Right lobe of liver (tissue), 6 donors: Measurements from ENCODE around the gene ADAMTS6. TPM values are rescaled to one million over a fixed set of nuclear protein-coding genes. Genes with fewer than 3 reads are reported as not detected.

Experiments used
- ATAC-seq, 4 donors: fragments of 200-7000 bp; cut with Tn5 transposase; one replicate each; pipeline ENCODE4 v1.9.1; 2020; ENCODE audit warnings: mild to moderate bottlenecking in 4 of 4, moderate library complexity in 4 of 4
- DNase-seq, 3 donors: peaks; one replicate each; pipeline ENCODE4 v3.0.0-alpha.2; 2020
- H3K27ac ChIP-seq, 3 donors: fragments of 200-600 bp; one replicate each; pipeline ENCODE4 v1.8.0; 2022
- H3K27me3 ChIP-seq, 2 donors: fragments of 200-600 bp; one replicate each; pipeline ENCODE4 v1.8.0; 2022
- H3K36me3 ChIP-seq, 4 donors: fragments of 200-600 bp; sonication (generic) in 1 of 4; one replicate each; pipeline versions ENCODE4 v1.5.1 to v1.8.0; 2017 to 2022; ENCODE audit warnings: control low read depth in 1 of 4
- H3K4me1 ChIP-seq, 4 donors: fragments of 200-600 bp; sonication (generic) in 1 of 4; one replicate each; pipeline versions ENCODE4 v1.5.1 to v1.8.0; 2017 to 2022; ENCODE audit warnings: control low read depth in 1 of 4
- H3K4me3 ChIP-seq, 3 donors: fragments of 200-600 bp; one replicate each; pipeline ENCODE4 v1.8.0; 2022
- H3K9me3 ChIP-seq, 4 donors: fragments of 200-600 bp; sonication (generic) in 1 of 4; one replicate each; pipeline versions ENCODE4 v1.5.1 to v1.8.0; 2017 to 2022; ENCODE audit warnings: control low read depth in 1 of 4
- CTCF ChIP-seq, 4 donors: fragments of 200-600 bp in 3 of 4; fragments of 450-650 bp in 1 of 4; IDR thresholded peaks; one replicate each; pipeline versions ENCODE4 v1.5.1 to v1.8.0; 2016 to 2022; ENCODE audit warnings: antibody characterized with exemption in 4 of 4, mild to moderate bottlenecking in 2 of 4
- POLR2A ChIP-seq: fragments of 450-650 bp; IDR thresholded peaks from one replicate; pipeline ENCODE4 v1.6.1; 2017; ENCODE audit warnings: antibody characterized with exemption, mild to moderate bottlenecking
- WGBS: methylation state at CpG from one replicate; pipeline ENCODE4 v1.1.6; 2018; ENCODE audit warnings: low coverage, low lambda C conversion rate; ENCODE audit not compliant: insufficient coverage; ENCODE audit errors: missing lambda C conversion rate; 5-methylcytosine and 5-hydroxymethylcytosine counted together
- intact Hi-C, 2 donors: fragments of 100-400 bp; cut with DNase I; formaldehyde crosslinking; loops; one replicate each; pipeline versions ENCODE4 v1.11.2 to v1.14.1; 2022
- total RNA-seq, 6 experiments: library from RNA; depleted of rRNA in 2 of 6; stranded (reverse); fragments of >200 nt in 2 of 6; fragmentation: NEBNext Ultra II Directional in 3 of 6; extraction: Animal tissue kit (Norgen Biotek cat#: 25700) in 3 of 6; gene quantifications; one replicate each; pipeline versions ENCODE4 v1.1.0 to v1.2.4, GENCODE V29; 2016 to 2023
- donor health status: DM: no; HTN: yes; CAD: no.
- donor health status: DM: no; HTN: no; CAD: no.
- donor health status: DM: no; HTN: no; CAD: no.
- donor health status: DM: no; HTN: yes; CAD: no.
- donor health status: DM: no; HTN: yes; CAD: no.

Gene ADAMTS6
- total RNA-seq, 6 experiments from 2014 or later: 0.17 to 0.56 (median 0.40) TPM

DNA sequence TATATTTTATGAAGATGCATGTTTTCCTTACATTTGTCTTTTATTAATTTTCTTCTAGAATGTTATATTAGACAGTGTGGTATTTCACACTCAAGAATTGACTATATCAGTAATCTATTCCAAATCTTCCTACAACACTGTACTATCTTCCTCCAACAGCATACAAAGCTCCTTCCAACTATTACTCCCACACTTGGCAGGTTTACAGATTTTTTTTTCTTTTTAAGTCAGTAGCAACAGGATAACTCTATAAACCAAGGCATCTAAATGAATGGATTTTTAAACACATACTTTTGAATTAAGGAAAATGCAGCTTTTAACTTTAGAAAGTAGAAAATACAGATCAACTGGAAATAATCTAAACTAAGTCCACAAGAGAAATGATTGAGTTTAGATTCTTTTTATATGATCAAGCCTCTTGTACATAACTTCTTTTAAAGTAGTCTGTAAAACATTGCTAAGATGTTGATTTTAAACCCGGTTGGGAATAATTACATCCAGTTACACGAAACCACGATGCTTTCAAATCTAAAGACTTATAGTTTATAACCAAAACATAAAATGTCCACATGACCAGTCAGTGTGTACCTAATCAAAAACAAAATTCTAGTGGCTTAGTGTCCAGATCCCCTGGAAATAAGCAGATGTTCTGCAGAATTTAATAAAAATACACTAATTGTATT, 281.6 kb downstream of the ADAMTS6 start:
- Histone ChIP-seq H3K4me1 (no peaks in the 10 kb centered on the region), H3K4me3 (no peak overlapping the region), H3K36me3 (no peaks in the 10 kb centered on the region), H3K27ac (no peak overlapping the region), H3K27me3 (no peaks in the 10 kb centered on the region), H3K9me3 (no peaks in the 10 kb centered on the region)
- no peak for DNase-seq
- 68% methylated on average over 3 of the region's 3 CpGs for WGBS
- no peak for ATAC-seq
- intact Hi-C loops: no loop called here
- TF ChIP-seq CTCF (IDR thresholded peaks at IDR 0.05) (no peak), POLR2A (no peak)

DNA sequence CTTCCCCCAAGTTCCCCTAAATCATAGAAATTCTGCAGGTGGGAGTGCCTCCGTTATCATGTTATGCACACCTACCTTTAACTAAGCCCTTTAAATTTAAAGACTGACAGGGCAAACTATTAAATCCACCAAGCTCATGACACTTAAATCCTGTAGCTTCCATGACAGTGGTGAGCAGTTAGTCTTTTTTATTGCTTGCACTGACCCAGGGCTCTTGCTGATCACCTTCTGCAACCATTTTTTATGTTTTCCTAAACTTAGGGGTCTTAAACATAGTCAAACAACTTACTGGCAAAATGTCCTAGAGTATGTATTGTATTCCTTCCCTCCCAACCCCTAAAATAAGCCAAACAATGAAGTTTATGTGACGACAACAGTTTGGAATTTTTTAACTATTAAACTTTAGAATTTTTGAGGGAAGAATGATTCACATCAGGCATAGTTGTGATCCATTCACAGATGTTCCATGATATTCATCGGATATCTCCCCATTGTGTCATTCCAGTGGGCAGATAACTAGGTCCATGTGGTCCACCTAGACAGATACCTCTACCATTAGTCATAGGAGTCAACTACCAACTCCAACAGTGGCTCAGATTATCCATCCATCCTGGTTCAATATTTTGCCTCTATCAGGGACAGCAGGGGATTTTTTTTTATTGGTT, 283.1 kb downstream of the ADAMTS6 start:
- intact Hi-C loops: no loop called here
- no peak overlapping the region for H3K4me3 ChIP-seq
- no peaks in the 10 kb centered on the region for H3K4me1 ChIP-seq
- H3K27ac ChIP-seq: no peak overlapping the region
- no peaks in the 10 kb centered on the region for H3K27me3 ChIP-seq
- H3K9me3 ChIP-seq: no peaks in the 10 kb centered on the region
- 64% methylated on average over 3 of the region's 3 CpGs for WGBS
- no peak for TF ChIP-seq POLR2A
- no peak for TF ChIP-seq CTCF (IDR thresholded peaks at IDR 0.05)
- DNase-seq: no peak
- no peak for ATAC-seq
- no peaks in the 10 kb centered on the region for H3K36me3 ChIP-seq

- H3K27ac ChIP-seq: no peak overlapping the region
- no peak overlapping the region for H3K4me3 ChIP-seq
- ATAC-seq: no peak
- WGBS: 52% methylated on average over 5 of the region's 5 CpGs
- no peaks in the 10 kb centered on the region for H3K36me3 ChIP-seq
- TF ChIP-seq POLR2A: no peak
- TF ChIP-seq CTCF (IDR thresholded peaks at IDR 0.05): no peak
- H3K27me3 ChIP-seq: no peaks in the 10 kb centered on the region
- intact Hi-C loops: no loop called here
- no peaks in the 10 kb centered on the region for H3K4me1 ChIP-seq
- no peak for DNase-seq
- H3K9me3 ChIP-seq: no peaks in the 10 kb centered on the region
These were observed 283.9 kb downstream of the ADAMTS6 start for GRCh38 chr5:65197531-65198455.

GRCh38 chr5:65194871-65195270, 286.8 kb downstream of the ADAMTS6 start:
- no peaks in the 10 kb centered on the region for H3K36me3 ChIP-seq
- no peaks in the 10 kb centered on the region for H3K4me1 ChIP-seq
- DNase-seq (no peak), ATAC-seq (no peak)
- H3K27ac ChIP-seq: no peak overlapping the region
- no peak for TF ChIP-seq CTCF (IDR thresholded peaks at IDR 0.05)
- no peak for TF ChIP-seq POLR2A
- H3K9me3 ChIP-seq: no peaks in the 10 kb centered on the region
- 85% methylated on average over 2 of the region's 2 CpGs for whole genome bisulfite sequencing
- no peaks in the 10 kb centered on the region for H3K27me3 ChIP-seq
- intact Hi-C loops: no loop called here
- H3K4me3 ChIP-seq: no peak overlapping the region
